K562 (cell line): ENCODE measurements around the gene ZC3H12A. TPM values are rescaled to one million over a fixed set of nuclear protein-coding genes. Genes with fewer than 3 reads are reported as not detected.

Experiments
- CBX1 ChIP-seq: sonication (generic); IDR thresholded peaks from 2 replicates; pipeline ENCODE4 v1.6.1; 2016; ENCODE audit warnings: antibody characterized with exemption, low read depth, mild to moderate bottlenecking
- FOXA1 ChIP-seq: fragments of 450-650 bp; IDR thresholded peaks from 2 replicates; pipeline ENCODE4 v1.6.1; 2016; ENCODE audit warnings: mild to moderate bottlenecking, borderline replicate concordance
- ILF3 ChIP-seq: fragments of 450-650 bp; IDR thresholded peaks from 2 replicates; pipeline ENCODE4 v1.6.1; 2018; ENCODE audit warnings: antibody characterized with exemption, mild to moderate bottlenecking, moderate library complexity, borderline replicate concordance
- MBD2 ChIP-seq: sonication (generic); IDR thresholded peaks from 2 replicates; pipeline ENCODE4 v1.6.1; 2016; ENCODE audit warnings: low read depth, borderline replicate concordance
- MTA1 ChIP-seq: fragments of 450-650 bp; IDR thresholded peaks from 2 replicates; pipeline ENCODE4 v1.6.1; 2017; ENCODE audit warnings: borderline replicate concordance
- POLR2AphosphoS2 ChIP-seq: IDR thresholded peaks from 2 replicates; pipeline ENCODE4 v1.6.1; 2012; ENCODE audit warnings: low read length, improper control_type of control experiment
- RUNX1 ChIP-seq: sonication (generic); IDR thresholded peaks from 2 replicates; pipeline ENCODE4 v1.6.1; 2016; ENCODE audit warnings: antibody characterized with exemption, low read depth
- SMAD3 ChIP-seq: fragments of 450-650 bp; formaldehyde crosslinking; conservative IDR thresholded peaks from 2 replicates; pipeline ENCODE4 v1.4.0; 2020; ENCODE audit warnings: mild to moderate bottlenecking
- SRSF1 ChIP-seq: fragments of 200-400 bp; formaldehyde crosslinking; IDR thresholded peaks from 2 replicates; pipeline ENCODE4 v1.6.1; 2017; ENCODE audit warnings: mild to moderate bottlenecking, low read depth, low read length, moderate library complexity
- STAT5A ChIP-seq: IDR thresholded peaks from 2 replicates; pipeline ENCODE4 v1.6.1; 2012; ENCODE audit warnings: low read length, inconsistent platforms, borderline replicate concordance
- THRAP3 ChIP-seq: fragments of 450-650 bp; IDR thresholded peaks from 2 replicates; pipeline ENCODE4 v1.6.1; 2016; ENCODE audit warnings: mild to moderate bottlenecking, inconsistent platforms, borderline replicate concordance
- ZNF24 ChIP-seq: fragments of 450-650 bp; IDR thresholded peaks from 2 replicates; pipeline ENCODE4 v1.6.1; 2016
- ZNF253 ChIP-seq: fragments of 250-450 bp; sonication (Bioruptor Pico); conservative IDR thresholded peaks from 2 replicates; pipeline ENCODE4 v1.6.1; 2021; ENCODE audit warnings: mild to moderate bottlenecking
- ZNF644 ChIP-seq: fragments of 200-800 bp; sonication (Bioruptor generic); IDR thresholded peaks from 2 replicates; pipeline ENCODE4 v1.6.1; 2016; ENCODE audit warnings: low read depth, missing genetic modification characterization, missing compliant biosample characterization
- ZNF668 ChIP-seq: fragments of 250-450 bp; sonication (Bioruptor Pico); IDR thresholded peaks from 2 replicates; pipeline ENCODE4 v1.8.0; 2022; ENCODE audit warnings: mild to moderate bottlenecking, inconsistent platforms
- polyA plus RNA-seq, 8 experiments: library from polyadenylated mRNA; depleted of rRNA in 4 of 8; stranded (reverse) in 5 of 8; unstranded in 3 of 8; fragments of >200 nt; fragmentation: Nextera tagmentation in 2 of 8; fragmentation: Illumina TruSeq in 1 of 8; extraction: Ambion mirVana in 2 of 8; extraction: Trizol in 1 of 8; gene quantifications; 2 replicates each; pipeline versions ENCODE4 v1.2.1 to v1.2.3, GENCODE V29; 2011 to 2014; ENCODE audit warnings: inconsistent platforms in 1 of 8, missing spikeins in 1 of 8
- total RNA-seq, 7 experiments: library from RNA; depleted of rRNA in 6 of 7; stranded (reverse); fragments of >200 nt in 6 of 7; fragmentation: Illumina TruSeq in 2 of 7; extraction: Trizol in 2 of 7; gene quantifications; 2 replicates each; pipeline versions ENCODE4 v1.2.1 to v1.2.3, GENCODE V29; 2011 to 2021; ENCODE audit warnings: low replicate concordance in 1 of 7
- TF ChIP-seq, protein P1 (sequence below): sonication (generic); formaldehyde crosslinking; IDR thresholded peaks from 2 replicates; pipeline ENCODE4 v1.8.1; 2023; ENCODE audit warnings: mild to moderate bottlenecking, missing genetic modification reagents, moderate library complexity
- TF ChIP-seq, protein P2 (sequence below): fragments of 450-650 bp; formaldehyde crosslinking; IDR thresholded peaks from 2 replicates; pipeline ENCODE4 v1.4.0; 2020; ENCODE audit warnings: mild to moderate bottlenecking, moderate library complexity
- TF ChIP-seq, protein P3 (sequence below): fragments of 450-650 bp; conservative IDR thresholded peaks from 2 replicates; pipeline ENCODE4 v1.6.1; 2016; ENCODE audit warnings: missing genetic modification characterization, low read depth, mild to moderate bottlenecking, missing compliant biosample characterization, moderate library complexity
- TF ChIP-seq, protein P4 (sequence below): fragments of 450-650 bp; IDR thresholded peaks from 2 replicates; pipeline ENCODE4 v1.7.1; 2018; ENCODE audit warnings: mild to moderate bottlenecking, low read depth; ENCODE audit not compliant: partially characterized antibody
- TF ChIP-seq, protein P5 (sequence below), 2 experiments: IDR thresholded peaks; 2 replicates each; pipeline ENCODE4 v1.6.1; 2011; ENCODE audit warnings: borderline replicate concordance in 1 of 2, control low read depth in 1 of 2, low read depth in 1 of 2, low read length in 1 of 2, mild to moderate bottlenecking in 1 of 2, mixed read lengths in 1 of 2, moderate library complexity in 1 of 2; ENCODE audit not compliant: insufficient read depth in 1 of 2, insufficient read length in 1 of 2, poor library complexity in 1 of 2, severe bottlenecking in 1 of 2; ENCODE audit errors: extremely low read depth in 1 of 2

The ZC3H12A gene
- total and polyA plus RNA-seq, 9 of the 15 experiments (the other 6 are each of a cell fraction or from before 2014, with no cell fraction given), result 0.14 to 9.4 (median 6.7) TPM

DNA sequence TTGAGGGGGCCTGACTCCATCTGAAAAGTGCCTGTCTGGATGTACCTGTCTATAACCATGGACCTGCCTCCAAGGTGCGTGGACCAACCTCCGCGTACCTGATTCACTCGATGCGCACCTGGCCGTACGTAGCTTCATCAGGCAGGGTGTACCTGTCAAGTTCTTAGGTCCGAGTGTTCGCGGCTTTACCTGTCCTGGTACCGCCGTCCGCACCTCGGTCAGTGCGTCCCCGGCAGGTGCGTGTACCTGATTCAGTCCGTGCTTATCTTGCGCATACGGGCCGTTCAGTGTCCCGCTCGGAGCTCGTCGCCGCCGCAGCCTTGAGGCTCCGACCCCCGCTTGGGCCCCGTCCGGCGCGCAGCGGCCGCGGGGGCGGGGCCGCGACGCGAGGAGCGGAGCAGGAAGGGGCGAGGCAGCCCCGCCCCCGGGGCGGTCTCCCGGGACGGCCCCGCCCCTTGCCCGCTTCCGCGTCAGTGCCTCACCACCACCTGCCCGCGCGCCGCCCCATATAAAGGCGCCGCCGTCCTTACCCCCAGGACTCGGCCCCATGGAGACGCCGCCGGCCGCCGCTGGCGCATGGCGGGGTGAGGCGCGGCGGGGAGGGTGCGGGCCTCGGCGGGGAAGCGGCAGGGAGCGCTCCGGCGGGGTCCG, at the start of gene ZC3H12A (continued):
- TF ChIP-seq, protein P1, sequence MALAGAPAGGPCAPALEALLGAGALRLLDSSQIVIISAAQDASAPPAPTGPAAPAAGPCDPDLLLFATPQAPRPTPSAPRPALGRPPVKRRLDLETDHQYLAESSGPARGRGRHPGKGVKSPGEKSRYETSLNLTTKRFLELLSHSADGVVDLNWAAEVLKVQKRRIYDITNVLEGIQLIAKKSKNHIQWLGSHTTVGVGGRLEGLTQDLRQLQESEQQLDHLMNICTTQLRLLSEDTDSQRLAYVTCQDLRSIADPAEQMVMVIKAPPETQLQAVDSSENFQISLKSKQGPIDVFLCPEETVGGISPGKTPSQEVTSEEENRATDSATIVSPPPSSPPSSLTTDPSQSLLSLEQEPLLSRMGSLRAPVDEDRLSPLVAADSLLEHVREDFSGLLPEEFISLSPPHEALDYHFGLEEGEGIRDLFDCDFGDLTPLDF (CRISPR knock-in tag), result no peak; the same call in 1 of the 2 replicates
- no peak for TF ChIP-seq ZNF253 (CRISPR knock-in tag)
- 0 out of 2 replicates have a peak, but pooled peaks have one; percentile 31 for TF ChIP-seq SRSF1
- TF ChIP-seq, protein P2, sequence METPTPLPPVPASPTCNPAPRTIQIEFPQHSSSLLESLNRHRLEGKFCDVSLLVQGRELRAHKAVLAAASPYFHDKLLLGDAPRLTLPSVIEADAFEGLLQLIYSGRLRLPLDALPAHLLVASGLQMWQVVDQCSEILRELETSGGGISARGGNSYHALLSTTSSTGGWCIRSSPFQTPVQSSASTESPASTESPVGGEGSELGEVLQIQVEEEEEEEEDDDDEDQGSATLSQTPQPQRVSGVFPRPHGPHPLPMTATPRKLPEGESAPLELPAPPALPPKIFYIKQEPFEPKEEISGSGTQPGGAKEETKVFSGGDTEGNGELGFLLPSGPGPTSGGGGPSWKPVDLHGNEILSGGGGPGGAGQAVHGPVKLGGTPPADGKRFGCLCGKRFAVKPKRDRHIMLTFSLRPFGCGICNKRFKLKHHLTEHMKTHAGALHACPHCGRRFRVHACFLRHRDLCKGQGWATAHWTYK (CRISPR knock-in tag), result no peak; the same call in 1 of the 2 replicates
- no peak for TF ChIP-seq FOXA1
- no peak for TF ChIP-seq RUNX1
- TF ChIP-seq CBX1, result peak; percentile 87; the same call in 1 of the 2 replicates
- TF ChIP-seq, protein P3, sequence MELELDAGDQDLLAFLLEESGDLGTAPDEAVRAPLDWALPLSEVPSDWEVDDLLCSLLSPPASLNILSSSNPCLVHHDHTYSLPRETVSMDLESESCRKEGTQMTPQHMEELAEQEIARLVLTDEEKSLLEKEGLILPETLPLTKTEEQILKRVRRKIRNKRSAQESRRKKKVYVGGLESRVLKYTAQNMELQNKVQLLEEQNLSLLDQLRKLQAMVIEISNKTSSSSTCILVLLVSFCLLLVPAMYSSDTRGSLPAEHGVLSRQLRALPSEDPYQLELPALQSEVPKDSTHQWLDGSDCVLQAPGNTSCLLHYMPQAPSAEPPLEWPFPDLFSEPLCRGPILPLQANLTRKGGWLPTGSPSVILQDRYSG, result no peak
- no peak for TF ChIP-seq ILF3
- TF ChIP-seq, protein P4, sequence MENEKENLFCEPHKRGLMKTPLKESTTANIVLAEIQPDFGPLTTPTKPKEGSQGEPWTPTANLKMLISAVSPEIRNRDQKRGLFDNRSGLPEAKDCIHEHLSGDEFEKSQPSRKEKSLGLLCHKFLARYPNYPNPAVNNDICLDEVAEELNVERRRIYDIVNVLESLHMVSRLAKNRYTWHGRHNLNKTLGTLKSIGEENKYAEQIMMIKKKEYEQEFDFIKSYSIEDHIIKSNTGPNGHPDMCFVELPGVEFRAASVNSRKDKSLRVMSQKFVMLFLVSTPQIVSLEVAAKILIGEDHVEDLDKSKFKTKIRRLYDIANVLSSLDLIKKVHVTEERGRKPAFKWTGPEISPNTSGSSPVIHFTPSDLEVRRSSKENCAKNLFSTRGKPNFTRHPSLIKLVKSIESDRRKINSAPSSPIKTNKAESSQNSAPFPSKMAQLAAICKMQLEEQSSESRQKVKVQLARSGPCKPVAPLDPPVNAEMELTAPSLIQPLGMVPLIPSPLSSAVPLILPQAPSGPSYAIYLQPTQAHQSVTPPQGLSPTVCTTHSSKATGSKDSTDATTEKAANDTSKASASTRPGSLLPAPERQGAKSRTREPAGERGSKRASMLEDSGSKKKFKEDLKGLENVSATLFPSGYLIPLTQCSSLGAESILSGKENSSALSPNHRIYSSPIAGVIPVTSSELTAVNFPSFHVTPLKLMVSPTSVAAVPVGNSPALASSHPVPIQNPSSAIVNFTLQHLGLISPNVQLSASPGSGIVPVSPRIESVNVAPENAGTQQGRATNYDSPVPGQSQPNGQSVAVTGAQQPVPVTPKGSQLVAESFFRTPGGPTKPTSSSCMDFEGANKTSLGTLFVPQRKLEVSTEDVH, result no peak
- TF ChIP-seq STAT5A, result no peak
- no peak for TF ChIP-seq SMAD3 (CRISPR knock-in tag)
- TF ChIP-seq ZNF24, result no peak
- peak; percentile 49; the same call in 1 of the 2 replicates for TF ChIP-seq MBD2
- TF ChIP-seq, protein P5, sequence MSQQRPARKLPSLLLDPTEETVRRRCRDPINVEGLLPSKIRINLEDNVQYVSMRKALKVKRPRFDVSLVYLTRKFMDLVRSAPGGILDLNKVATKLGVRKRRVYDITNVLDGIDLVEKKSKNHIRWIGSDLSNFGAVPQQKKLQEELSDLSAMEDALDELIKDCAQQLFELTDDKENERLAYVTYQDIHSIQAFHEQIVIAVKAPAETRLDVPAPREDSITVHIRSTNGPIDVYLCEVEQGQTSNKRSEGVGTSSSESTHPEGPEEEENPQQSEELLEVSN (IDR thresholded peaks at IDR 0.05; ENCODE audit: borderline replicate concordance in 1 of 2, extremely low read depth in 1 of 2, insufficient read depth in 1 of 2, insufficient read length in 1 of 2, low read depth in 1 of 2, low read length in 1 of 2, poor library complexity in 1 of 2, severe bottlenecking in 1 of 2), result peak in 1 of 2 experiments; percentile 81
- no peak for TF ChIP-seq ZNF644 (tag)
- no peak for TF ChIP-seq THRAP3
- TF ChIP-seq POLR2AphosphoS2, result no peak
- no peak for TF ChIP-seq MTA1
- no peak for TF ChIP-seq ZNF668
